Amniotic stem cell (primary cell): ENCODE data around the gene AMZ2.
"Not testable (repeated sequence)": the region's sequence is repeated elsewhere in the genome, so short reads cannot be mapped to it uniquely, and the experiment has no call there.

Experiments used
- DNase-seq: peaks from one replicate; lab custom pipeline; 2025; lab: John Stamatoyannopoulos, UW

The AMZ2 gene

GRCh38 chr17:68220186-68220585, 27.7 kb upstream of the AMZ2 start:
- not testable (repeated sequence) for DNase-seq

DNA sequence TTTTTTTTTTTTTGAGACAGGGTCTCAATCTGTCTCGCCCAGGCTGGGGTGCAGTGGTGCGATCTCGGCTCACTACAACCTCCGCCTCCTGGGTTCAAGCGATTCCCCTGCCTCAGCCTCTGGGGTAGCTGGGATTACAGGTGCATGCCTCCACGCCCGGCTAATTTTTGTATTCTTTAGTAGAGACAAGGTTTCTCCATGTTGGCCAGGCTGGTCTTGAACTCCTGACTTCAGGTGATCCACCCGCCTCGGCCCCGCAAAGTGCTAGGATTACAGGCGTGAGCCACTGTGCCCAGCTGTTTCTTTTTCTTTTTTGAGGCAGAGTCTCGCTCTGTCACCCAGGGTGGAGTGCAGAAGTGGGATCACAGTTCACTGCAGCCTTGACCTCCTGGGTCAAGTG, 27.1 kb upstream of the AMZ2 start:
- DNase-seq: not testable (repeated sequence)

DNA sequence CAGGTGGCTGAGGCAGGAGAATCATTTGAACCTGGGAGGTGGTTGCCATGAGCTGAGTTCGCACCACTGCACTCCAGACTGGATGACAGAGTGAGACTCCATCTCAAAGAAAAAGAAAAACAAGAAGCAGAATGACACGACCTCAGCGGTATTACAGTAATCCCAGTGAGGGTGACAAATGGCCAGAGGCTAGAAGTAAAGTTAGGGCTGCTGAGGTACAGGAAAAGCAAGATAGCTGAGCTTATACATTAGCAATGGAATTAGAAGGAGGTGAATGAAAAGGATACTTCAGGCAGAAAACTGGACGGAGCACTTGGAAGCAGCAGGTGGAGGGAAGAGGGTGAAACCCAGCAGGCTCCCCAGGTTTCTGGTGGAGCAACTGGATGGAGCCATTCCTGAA, 26.1 kb upstream of the AMZ2 start:
- no peak for DNase-seq

DNA sequence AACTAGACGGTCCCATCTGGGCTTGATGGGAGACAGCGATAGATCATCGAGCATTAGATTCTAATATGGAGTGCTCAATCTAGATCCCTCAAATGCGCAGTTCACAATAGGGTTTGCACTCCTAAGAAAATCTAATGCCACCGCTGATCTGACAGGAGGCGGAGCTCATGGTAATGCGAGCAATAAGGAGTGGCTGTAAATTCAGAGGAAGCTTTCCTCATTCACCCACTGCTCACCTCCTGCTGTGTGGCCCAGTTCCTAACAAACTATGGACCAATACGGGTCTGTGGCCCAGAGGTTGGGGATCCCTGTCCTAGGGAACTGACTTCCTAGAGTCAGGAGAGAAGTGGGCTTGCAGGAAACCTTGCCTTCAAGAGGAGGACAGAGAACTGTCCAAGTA, 25.2 kb upstream of the AMZ2 start:
- DNase-seq: no peak

GRCh38 chr17:68225055-68225454, 22.8 kb upstream of the AMZ2 start:
- not testable (repeated sequence) for DNase-seq

DNA sequence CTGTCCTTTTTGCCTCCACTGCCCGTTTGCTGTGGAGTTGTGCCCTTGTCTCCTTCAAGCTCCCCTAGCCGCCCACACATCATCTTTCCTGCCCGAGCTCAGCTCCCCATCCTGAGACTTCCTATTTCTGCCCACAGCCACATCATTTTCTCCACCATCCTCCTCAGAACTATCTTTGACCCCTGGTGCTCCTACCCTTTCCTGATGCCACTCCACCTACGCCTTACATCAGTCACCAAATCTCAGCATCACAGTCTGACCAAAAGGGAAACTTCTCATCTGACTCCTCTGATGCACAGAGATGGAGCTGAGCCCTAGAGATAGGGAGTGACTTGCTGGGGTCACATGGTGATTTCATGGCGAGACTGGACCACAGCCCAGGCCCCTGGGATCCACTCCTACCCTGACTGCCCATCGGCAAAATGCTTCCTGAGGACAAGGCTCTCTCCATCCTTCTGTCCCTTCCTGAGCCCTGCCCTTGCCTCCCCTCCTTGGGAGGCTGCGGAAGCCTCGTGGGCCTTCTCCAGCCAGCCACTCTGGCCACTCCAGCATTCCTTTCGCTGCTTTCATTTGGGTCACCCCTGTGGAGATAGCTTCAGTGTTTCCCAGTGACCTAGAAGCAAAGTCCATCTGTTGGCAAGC, 19.7 kb upstream of the AMZ2 start:
- not testable (repeated sequence) for DNase-seq

DNA sequence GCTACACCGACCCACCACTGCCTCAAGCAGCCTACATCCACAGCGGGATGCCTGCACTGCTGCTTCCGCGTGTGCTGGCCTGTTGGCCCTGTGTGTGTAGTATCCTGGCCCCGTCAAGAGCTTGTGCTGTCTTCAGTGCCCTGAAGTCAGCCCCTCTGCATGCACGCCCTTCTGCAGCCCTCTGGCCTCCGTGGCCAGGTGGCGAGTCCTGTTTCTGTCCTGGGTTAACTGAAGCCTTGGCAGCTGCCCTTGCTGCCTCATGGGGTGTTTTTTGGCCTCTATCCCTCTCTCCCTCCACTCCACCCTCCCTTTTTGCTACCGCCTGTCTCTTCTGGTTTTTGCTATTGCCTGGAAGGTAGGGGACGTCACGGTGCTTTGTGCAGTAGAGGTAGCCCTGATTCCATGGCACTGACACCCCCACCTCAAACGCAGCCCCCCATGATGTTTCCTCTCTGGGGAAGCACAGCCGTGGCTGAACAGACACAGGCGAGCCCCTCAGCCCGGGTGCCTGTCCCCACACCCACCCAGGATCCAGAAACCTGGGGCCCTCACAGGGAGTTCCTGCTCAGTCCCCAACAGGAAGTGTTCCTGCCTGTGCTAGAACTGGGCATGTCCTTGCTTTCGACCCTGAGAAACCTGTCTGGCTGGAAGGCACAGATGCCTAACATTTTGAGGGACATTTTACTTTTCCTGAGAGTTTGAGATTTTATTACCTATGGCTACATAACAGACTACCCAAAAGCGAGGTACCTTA, 18.8 kb upstream of the AMZ2 start:
- DNase-seq: no peak

DNA sequence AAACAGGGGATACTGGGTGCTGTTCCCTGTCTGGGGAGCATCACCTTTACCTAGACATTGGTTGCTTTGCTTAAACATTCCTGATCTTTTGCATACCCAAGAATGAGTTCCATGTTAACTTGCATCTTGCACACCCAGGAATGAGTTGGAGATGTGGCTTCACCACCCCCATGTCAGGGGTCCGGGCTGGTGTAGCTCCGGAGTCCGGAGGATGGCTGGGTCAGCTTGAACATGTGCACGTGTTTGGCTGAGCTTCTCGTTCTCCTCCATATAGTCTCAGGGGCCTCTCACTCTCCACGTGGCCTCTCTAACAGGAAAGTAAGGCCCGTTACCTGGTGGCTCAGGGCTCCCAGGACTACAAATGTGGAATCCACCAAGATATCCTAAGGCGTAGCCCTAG, 18.2 kb upstream of the AMZ2 start:
- no peak for DNase-seq

- DNase-seq: not testable (repeated sequence)
These were observed 16.7 kb upstream of the AMZ2 start for GRCh38 chr17:68231131-68231530.

GRCh38 chr17:68231541-68231940, 16.3 kb upstream of the AMZ2 start:
- DNase-seq: no peak

DNA sequence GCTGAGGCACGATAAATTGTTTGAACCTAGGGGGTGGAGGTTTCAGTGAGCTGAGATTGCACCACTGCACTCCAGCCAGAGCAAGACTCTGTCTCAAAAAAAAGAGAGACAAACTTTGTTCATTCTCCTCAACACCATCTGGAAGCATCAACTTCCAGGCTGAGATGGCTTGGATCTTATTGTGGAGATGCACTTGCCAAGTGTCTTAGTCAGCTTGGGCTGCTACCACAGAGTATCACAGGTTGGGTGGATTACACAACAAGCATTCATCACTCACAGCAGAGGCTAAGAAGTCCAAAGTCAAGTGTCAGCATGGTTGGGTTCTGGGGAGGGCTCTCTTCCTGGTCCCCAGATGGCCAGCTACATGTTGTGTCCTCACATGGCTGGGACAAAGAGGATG, 15.1 kb upstream of the AMZ2 start:
- not testable (repeated sequence) for DNase-seq

DNA sequence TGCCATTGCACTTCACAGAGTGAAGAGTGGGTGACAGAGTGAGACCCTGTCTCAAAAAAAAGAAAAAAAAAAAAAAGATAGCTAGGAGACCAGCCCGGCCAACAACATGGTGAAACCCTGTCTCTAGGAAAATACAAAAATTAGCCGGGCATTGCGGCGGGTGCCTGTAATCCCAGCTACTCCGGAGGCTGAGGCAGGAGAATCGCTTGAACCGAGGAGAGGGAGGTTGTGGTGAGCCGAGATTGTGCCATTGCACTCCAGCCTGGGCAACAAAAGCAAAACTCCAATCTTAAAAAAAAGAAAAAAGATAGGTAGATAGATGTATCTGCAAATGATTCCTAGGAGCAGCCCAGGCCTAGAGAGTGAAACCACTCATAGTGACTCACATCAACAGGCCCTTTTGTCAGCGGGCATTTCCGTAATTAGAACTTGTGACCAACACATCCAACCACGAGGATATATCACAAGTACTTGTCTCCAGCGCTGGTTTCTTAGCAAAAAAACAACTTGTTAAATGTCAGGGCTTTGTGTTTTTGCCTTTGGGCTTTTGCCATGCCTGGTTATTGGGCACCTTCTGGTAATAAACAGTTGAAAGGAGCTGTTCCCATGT, 13.0 kb upstream of the AMZ2 start:
- DNase-seq: peak; percentile 57

DNA sequence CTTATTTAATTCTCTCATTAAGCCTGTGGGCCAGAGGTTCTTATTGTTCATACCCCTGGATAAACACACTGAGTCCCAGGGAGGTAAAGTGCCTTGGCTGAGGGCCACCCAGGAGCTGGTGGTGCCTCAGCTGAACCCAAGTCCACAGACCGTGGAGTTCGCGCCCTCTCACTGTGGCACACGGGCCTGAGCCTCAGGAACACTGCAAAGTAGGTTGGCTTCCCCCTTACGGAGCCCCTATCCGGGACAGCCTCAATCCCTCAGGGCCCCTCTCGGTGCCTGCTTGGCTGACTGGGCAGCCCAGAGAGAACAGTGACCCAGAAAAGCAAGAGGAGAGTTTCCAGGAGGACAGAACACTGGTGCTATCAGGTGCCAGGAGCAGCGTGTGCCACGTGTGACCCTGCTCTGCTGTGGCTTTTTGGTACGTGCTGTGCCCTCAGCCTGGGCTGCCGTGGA, 12.5 kb upstream of the AMZ2 start:
- not testable (repeated sequence) for DNase-seq

DNA sequence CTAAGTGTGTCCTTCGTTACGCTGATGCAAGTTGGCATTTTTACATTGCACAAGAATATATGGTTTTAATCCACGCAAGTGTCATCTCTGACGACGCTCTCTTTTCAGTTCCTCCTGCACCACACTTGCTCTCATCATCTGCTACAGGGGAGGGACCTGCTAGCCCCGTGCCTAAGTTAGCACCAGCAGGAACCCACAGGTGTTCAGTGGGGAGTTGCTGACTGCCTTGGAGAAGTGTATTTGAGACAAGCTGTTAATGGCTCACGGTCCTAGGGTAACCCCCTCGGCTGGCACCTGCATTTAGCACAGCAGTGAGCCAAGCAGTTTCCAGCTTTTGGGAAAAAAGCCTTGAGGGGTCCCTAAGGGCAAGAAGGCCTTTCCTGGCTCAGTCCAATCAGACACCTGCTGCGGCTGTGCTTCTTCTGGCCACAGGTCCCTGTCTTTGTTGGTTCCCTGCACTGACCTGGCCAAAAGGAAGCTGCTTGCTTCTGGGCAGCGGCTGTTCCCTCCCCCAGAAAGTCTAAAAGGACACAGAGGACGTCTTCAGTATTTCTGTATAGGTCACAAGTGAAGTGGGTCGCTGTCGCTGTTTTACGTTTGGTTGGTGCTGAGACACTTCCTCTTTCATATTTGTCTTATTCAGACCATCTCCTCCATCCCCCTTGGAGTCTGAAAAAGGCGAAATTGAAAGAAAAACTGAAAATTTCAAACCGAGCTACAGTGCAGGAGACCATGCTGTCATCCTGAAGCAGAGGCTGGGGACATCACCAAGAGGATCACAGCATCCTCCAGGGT, 10.3 kb upstream of the AMZ2 start:
- not testable (repeated sequence) for DNase-seq

GRCh38 chr17:68238164-68238870, 9.5 kb upstream of the AMZ2 start:
- no peak for DNase-seq

DNA sequence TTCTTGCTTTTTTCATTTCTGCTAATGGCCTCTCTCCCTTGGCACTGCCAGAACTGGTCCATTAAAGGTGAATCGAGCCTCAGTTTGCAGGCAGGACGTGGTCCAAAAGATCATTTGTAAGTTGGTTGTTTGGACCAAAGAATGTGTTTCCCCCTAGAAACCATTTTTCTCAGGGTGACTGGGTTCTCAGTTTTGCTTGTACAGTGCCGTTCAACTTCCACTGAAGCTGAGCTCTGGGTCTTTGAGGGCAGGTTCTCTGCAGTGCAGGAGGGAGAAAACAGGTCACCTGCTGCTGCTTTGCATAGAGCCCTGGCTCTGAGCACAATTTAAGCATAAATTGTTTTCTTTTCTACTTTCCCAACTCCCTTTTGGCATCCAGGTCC, 9.0 kb upstream of the AMZ2 start:
- DNase-seq: no peak

- no peak for DNase-seq
These were observed 8.0 kb upstream of the AMZ2 start for GRCh38 chr17:68239632-68240366.

DNA sequence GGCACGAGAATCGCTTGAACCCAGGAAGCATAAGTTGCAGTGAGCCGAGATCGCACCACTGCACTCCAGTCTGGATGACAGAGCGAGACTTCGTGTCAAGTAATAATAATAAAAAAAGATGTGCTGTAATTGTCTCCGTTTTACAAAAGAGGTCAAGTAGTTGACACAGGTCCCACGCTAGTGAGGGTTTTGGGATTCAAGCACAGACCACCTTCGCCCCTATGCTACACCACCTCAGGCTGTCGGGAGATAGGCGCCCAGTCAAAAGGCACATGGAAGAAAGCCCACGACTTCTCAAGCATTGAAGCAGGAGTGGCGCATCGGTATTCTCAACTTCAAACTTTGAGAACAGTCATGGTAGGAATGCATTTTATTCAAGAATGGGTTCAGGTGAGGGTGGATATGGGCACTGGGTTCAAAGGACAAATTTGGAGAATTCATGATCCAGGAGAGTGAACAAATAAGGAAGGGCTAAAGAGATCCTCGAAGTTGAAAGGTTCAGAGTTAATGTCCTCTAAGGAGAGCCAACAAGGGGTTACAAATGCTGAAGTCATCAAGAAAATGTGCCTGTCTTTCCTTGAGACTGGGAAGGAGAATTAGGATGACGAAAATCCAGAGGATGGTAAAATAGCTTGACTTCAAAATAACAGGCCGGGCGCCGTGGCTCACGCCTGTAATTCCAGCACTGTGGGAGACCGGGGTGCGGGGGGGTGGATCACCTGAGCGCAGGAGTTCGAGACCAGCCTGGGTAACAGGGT, 1.4 kb upstream of the AMZ2 start:
- no peak for DNase-seq

GRCh38 chr17:68248199-68248825, 469 bp downstream of the AMZ2 start:
- no peak for DNase-seq

DNA sequence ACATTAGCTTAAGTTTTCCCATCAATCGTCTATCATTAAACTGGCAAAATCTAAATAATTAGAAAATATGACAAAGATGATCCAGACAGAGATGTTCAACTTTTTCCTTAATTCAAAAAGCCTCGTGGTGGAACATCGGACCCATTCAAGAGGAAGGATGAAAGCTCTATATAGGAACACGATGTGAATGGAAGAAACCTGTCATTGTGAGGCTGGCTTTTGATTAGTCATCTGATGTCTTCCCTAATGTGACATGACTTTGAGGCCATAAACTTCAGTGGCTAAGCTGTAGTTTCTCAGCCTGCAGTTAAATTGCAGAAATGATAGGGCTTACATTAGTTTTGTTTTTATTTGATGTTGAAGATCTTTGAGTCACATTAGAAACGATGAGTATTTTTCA, 1.0 kb downstream of the AMZ2 start:
- DNase-seq: no peak
